Islet of Langerhans (tissue), 1 donor: Measurements from ENCODE around the gene CEMIP2.

Experiments
- FAIRE-seq: peaks from one replicate; lab custom pipeline; 2011; peaks lifted over from hg19 to GRCh38; lab: Jason Lieb, UNC

The CEMIP2 gene

GRCh38 chr9:71769175-71770161 lies 1.2 kb upstream of the CEMIP2 start:
- no peak for FAIRE-seq

- FAIRE-seq = no peak
These were observed 464 bp downstream of the CEMIP2 start for GRCh38 chr9:71767776-71768321.

GRCh38 chr9:71767163-71767775 lies 1.0 kb downstream of the CEMIP2 start:
- no peak for FAIRE-seq

DNA sequence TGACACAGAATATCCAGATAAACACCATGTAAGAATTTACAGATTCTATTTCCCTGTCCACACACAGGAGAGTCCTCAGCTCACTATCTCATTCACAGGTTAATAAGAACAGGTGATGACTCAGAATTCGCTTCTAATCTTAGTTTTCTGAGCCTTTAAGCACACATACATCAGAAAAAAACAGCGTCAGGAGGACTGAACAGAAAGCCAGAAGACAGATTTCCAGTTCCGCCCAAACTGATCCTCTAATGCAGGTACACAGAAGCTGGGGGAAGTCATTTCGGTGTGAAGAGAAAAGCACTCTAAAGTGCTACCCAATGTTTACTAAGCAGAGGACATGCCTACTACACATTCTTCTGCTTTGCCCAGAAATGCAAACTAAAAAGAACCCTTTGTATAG lies 1.6 kb downstream of the CEMIP2 start:
- FAIRE-seq = peak; percentile 79

DNA sequence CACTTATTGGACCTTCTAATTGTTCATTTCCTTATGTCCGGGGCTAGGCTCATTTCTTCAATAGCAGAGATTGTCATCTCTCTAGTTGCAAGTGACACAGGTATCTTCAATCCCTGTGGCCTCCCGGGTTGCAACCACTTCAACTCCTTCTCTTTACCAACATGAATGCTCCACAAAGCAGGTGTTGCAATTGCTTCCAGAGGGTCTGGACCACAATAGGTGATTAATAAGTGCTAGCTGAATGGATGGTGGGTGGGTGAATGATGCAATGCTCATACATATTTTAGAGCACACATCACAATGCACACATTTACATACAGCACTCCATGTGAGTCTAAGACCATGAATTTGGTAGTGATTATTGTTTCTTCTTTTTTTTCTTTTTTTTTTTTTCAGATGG lies 2.6 kb downstream of the CEMIP2 start:
- no peak for FAIRE-seq

DNA sequence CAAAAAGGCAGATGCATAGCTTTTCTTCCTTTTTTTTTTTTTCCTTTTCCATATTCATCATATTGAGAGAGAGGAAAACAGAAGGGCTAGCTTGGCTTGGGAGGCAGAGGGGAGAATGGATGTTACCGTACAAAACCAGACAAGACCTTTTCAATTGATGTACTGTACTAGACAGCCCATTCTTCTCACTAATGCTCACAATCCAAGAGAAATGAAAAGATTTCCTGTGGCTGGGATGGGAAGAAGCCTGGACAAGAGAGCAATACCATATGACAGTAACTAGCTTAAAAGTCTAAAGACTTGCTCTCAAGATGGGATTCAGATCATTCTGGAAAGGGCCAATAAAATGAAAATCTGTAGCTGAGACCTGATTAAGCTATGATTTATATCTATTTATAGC lies 3.4 kb downstream of the CEMIP2 start:
- no peak for FAIRE-seq

GRCh38 chr9:71764463-71764862 lies 3.9 kb downstream of the CEMIP2 start:
- no peak for FAIRE-seq

DNA sequence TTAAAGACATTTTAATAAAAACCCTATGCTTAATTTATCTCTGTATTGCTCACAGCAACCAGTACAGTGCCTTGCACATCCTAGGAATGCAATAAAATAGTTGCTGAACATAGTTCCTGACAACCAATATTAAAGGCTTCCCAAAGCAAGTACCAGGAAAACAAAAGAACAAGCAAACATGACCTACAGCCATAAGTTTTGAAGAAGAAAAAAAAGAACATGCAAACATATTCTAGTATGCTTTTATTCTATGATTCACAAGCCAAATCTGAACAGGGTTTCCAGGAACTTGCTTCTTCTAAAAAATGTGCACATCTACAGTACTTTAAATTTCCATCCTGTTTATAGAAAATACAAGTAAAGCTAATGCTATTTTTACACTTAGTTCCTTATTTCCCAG lies 4.5 kb downstream of the CEMIP2 start:
- FAIRE-seq = no peak

- FAIRE-seq = peak; percentile 21
These were observed 5.2 kb downstream of the CEMIP2 start for GRCh38 chr9:71762900-71763653.

DNA sequence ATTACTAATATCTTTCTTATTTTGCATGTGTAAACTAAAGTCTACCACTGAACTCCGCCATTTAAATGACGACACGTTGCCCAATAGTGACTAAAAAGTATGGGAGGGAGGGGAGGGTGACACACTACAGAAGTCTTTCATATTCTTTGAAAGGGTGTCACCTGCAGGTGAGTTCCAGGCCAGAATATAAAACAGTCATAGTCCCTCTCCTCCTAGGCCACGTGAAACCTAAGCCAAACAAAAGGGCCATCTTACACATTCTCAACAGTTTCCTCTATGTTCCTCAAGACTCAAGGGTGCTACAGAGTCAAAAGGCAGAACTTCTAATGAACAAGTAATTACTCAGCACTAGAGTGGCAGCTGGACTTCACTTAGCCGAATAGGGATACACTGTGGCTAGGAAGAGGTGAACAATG lies 6.4 kb downstream of the CEMIP2 start:
- no peak for FAIRE-seq

- no peak for FAIRE-seq
These were observed 7.4 kb downstream of the CEMIP2 start for GRCh38 chr9:71760901-71761300.

- FAIRE-seq = peak; percentile 96
These were observed 9.5 kb downstream of the CEMIP2 start for GRCh38 chr9:71758785-71759184.

DNA sequence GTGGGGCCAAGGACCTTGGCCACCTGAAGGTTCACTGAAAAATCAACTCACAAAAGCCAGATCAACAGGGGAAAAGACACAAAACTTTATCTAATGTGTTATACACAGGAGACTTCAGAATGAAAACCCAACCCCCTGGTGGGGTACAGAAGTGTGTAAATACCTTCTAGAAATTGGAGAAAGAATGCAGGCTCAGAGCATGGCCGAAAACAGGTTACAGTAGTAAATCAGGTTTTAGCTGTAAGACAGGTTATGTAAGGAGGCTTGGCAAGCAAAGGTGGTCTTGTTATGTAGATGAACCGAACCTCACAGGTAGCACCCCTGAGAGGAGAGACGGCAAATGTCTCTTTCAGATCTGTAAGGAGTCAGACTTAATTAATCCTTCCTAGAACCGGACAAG lies 10.0 kb downstream of the CEMIP2 start:
- no peak for FAIRE-seq

GRCh38 chr9:71756753-71757152 lies 11.6 kb downstream of the CEMIP2 start:
- no peak for FAIRE-seq

DNA sequence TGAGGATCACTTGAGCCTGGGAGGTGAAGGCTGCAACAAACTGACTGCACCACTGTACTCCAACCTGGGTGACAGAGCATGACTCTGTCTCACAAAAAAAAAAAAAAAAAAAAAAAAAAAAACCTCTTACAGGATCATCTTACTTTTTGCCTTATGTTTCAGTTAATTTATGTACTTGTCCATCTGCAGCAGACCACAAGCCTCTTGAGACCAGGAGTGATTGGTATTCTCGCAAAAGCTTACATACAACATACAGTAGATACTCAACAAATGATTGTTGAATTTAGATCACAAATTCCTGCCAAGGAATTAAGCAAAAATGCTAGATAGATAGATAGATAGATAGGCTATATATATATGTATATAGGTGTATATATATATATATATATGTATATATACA lies 12.4 kb downstream of the CEMIP2 start:
- FAIRE-seq = no peak

GRCh38 chr9:71755230-71755629 lies 13.1 kb downstream of the CEMIP2 start:
- no peak for FAIRE-seq

DNA sequence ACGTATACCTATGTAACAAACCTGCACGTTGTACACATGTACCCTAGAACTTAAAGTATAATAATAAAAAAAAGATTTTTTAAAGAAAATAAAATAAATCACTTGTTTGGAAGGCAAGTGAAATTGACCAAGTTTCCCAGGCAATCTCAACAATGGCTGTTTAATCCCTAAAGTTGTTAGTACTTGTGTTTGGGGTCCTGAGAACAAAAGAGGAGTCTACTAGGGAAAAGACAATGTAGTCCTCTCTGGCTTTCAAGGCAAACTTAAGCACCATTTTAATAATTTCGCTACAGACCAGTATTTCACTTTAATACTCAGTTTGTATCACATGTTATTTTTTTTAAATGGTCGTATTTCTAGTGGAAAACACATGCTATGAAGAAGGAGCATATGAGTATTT lies 14.2 kb downstream of the CEMIP2 start:
- FAIRE-seq = no peak

DNA sequence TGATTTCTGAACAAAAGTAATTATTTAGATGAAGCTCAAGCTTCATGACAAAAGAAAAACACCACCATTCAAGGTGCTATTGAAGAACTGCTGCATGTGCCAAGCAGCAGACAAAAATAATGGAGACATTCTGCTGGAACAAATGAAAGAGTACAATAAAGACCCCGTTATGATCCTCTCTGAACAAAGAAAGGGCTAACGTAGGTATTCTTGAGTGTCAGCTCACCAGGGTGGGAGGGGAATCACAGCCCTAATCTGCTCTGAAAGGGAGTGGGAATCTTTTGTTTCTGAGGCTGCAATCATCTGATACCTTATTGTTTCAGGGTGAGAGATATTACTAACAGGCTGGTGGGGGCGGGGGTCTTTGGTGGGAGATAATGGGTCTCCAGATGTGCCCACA lies 15.4 kb downstream of the CEMIP2 start:
- FAIRE-seq = no peak

GRCh38 chr9:71752352-71752751 lies 16.0 kb downstream of the CEMIP2 start:
- no peak for FAIRE-seq

GRCh38 chr9:71748280-71748743 lies 20.0 kb downstream of the CEMIP2 start:
- FAIRE-seq = peak; percentile 33

DNA sequence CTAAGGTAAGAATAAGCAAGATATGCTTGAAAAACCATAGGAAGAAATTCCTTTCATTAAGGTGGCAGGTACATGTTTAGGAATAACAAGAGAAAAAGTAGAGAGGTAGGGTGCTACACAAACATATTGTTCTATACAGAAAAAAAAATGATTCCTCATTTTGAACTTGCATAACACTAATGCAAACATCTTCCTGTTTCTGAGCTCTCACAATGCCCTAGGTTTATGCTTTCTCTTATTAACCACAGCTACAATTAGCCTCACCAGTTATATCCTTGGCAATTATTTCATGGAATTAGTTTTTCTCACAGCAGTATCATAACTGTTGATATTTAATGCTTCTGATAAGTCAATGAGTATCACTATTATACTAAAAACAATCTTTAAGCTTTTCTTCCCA lies 20.7 kb downstream of the CEMIP2 start:
- no peak for FAIRE-seq

DNA sequence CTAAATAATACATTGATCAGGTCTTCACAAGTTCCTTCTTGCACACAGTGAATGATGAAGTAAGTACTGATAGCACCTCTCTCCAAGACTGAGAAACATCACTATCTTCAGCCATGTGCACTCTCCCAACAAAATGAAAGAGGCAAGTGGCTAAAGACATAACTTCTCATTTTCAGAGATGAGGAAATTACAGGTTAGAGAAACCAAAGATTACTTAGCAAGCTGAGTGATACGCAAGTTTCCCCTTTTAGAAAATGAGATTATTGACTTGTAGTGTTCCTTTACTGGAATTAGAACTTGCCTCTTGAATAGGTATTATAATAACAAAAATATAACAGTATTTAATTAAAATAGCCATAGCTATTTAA lies 21.6 kb downstream of the CEMIP2 start:
- FAIRE-seq = no peak
